HG02610 (cell line): ENCODE results near the gene SMAD5.

Source experiments
- ATAC-seq: cut with Tn5 transposase; IDR thresholded peaks from one replicate; pipeline ENCODE4 v1.9.1; 2021; ENCODE audit warnings: mild to moderate bottlenecking, moderate library complexity; ENCODE audit not compliant: unreplicated experiment

SMAD5 gene

DNA sequence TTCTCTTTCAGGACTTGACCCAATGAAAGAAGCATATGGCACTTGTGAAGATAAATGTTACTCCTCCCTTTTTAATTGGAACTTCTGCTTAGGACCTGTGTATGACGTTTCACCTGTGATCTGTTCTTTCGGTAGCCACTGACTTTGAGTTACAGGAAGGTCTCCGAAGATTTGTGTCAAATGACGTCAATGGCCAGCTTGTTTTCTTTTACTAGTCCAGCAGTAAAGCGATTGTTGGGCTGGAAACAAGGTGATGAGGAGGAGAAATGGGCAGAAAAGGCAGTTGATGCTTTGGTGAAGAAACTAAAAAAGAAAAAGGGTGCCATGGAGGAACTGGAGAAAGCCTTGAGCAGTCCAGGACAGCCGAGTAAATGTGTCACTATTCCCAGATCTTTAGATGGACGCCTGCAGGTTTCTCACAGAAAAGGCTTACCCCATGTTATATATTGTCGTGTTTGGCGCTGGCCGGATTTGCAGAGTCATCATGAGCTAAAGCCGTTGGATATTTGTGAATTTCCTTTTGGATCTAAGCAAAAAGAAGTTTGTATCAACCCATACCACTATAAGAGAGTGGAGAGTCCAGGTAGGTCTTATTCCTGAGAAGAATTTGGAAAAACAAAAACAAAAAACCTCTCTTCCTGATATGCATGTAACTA, 21.1 kb downstream of the SMAD5 start:
- no peak for ATAC-seq

DNA sequence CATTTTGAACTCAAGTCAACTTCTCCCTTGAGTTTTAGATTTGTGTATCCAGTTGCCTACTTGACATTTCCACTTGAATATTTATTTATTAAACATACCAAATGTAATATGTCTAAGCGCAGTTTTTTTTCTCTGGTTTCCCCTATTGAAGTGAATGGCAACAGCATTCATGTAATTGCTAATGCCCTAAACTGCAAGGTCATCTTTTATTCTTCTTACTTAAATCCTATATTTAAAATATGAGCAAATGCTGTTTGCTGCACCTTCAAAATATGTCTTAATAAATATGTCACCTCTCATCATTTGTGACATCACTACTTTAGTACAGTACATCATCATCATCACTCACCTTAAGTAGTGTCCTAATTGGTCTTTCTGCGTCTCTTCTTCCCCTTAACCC, 22.4 kb downstream of the SMAD5 start:
- no peak for ATAC-seq

DNA sequence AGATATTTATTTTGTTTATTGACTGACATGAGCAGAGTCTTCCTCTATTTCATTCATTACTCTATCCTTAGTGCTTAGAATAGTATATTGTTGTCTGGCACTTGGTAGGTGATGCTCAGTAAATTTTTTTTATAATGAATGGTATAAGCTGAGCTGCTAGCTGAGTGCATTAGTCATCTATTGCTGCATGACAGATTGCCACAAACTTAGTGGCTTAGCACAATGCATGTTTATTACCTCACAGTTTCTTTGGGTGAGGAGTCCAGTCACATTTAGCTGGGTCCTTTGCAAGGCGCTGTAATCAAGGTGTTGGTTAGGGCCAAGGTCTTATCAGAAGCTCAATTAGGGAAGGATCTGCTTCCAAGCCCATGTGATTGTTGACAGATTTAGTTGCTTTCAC, 23.1 kb downstream of the SMAD5 start:
- no peak for ATAC-seq

DNA sequence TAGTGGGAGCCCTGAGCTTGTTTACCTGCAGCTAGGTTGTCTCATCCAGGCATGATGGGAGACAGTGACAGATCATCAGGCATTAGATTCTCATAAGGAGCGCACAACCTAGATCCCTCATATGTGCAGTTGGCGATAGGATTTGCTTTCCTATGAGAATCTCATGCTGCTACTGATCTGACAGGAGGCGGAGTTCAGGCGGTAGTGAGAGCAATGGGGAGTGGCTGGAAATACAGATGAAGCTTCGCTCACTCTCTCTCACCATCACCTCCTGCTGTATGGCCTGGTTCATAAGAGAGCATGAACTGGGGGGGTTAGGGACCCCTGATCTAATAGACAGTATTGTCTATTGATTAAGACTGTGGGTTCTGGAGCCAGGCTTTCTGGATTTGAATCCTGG, 24.9 kb downstream of the SMAD5 start:
- no peak for ATAC-seq

DNA sequence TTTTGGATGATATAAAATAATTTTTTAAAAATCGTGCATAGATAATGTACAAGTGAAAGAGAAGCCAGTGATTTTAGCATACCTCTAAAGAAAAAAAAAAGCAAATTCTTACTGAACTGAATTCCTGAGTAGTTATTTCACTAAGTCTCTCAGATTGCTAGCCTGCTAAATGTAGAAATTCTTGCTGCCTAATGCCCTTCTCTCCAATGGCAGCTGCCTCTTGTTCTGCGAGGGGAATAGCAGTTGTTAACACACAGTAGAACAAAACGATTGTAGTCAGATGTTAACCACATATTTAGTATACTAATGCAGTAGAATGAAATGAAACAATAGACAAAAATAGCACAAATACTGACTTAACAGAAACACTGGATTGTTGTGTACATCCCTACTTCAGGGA, 26.8 kb downstream of the SMAD5 start:
- no peak for ATAC-seq

DNA sequence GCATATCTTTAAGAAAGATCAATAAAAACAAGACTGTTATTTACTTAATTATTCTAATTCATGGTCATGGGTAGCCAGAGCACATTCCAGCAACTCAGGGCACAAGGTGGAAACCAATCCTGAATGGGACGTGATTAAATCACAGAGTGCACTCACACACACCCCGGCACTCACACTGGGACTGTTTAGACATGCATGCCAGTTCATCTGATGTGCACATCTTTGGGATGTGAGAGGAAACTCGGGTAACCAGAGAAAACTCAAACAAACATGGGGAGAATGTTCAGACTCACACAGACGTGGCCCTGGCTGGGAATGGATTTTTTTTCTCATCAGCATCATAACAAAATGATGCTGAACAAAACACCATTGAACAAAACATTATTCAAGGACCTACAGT, 29.4 kb downstream of the SMAD5 start:
- ATAC-seq: no peak

DNA sequence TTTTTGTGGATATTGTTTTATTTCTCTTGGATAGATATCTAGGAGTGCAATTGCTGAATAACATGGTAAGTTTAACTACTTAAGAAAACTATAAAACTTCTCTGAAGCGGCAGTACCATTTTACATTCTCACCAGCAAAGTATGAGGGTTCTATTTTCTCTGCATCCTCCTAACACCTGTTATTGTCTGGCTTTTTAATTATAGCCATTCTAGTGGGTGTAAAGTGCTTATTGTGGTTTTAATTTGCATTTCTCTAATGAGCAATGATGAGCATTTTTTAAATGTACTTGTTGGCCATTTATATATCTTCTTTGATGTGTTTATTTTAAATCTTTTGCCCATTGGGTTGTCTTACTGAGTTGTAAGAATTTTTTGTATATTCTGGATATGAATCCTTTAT, 31.6 kb downstream of the SMAD5 start:
- ATAC-seq: no peak

DNA sequence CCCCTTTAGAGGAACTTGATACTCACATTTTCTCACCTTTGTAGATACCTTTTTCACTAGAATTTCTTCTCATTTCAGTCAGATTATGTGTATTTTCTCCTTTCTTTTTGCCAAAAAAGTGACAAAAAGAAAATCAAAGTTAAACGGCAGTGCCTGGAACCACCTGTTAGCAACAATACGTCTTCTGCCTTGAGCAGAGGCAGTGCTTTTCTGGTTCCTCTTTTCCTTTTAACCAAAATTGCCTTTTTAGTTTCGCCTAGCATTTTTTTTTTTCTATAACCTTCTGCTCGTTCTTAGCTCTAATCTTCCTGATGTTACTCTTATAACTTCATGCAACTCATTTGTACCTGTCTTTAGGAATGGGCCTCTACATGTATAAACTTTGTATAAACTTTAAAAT, 34.3 kb downstream of the SMAD5 start:
- peak; percentile 79 for ATAC-seq

DNA sequence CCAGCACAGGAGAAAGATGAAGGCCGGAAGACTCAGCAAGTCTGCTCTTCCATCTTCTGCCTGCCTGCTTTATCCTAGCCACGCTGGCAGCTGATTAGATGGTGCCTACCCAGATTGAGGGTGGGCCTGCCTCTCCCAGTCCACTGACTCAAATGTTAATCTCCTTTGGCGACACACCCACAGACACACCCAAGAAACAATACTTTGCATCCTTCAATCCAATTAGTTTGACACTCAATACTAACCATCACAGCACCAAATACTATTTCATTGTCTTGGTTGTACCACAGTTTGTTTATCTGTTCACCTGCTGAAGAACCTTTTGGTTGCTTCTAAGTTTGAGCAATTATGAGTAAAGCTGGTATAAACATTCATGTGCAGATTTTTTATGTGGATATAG, 36.6 kb downstream of the SMAD5 start:
- ATAC-seq: no peak

DNA sequence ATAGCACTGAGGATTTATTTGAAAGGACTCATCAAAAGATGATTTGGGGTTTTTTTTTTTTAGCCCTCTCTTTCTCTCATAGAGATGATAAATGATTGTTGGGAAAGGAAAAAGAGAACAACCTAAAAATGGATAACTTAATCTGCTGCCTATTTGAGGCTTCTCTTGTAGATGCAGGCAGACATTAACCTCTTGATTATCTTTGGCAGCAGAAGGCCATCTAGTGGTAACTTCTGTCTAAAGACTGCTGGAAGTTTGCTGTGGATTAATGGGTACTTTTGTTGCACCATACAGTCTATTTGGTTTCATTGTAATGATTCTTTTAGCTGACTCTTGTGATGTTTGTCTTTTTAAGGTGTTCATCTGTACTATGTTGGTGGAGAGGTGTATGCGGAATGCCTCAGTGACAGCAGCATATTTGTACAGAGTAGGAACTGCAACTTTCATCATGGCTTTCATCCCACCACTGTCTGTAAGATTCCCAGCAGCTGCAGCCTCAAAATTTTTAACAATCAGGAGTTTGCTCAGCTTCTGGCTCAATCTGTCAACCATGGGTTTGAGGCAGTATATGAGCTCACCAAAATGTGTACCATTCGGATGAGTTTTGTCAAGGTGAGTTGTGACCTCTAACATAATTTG, 41.5 kb downstream of the SMAD5 start:
- peak; percentile 66 for ATAC-seq

DNA sequence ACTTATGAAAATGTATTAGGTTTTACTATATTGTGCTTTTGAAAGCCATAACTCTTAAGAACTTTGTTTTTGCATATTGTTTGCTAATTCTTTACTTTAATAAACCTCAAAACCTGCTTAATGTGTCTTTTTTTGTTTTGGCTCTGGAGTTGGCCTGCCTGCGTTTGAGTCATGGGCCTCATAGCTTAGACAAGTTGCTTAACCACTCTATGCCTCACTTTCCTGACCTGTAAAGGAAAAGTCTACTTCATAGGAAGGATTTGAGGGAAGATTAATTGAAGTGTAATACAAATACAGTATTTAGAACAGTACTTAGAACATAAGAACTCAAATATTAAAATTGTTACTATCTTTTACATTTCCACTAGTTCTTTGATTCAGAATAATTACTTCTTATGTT, 50.0 kb downstream of the SMAD5 start:
- ATAC-seq: no peak

DNA sequence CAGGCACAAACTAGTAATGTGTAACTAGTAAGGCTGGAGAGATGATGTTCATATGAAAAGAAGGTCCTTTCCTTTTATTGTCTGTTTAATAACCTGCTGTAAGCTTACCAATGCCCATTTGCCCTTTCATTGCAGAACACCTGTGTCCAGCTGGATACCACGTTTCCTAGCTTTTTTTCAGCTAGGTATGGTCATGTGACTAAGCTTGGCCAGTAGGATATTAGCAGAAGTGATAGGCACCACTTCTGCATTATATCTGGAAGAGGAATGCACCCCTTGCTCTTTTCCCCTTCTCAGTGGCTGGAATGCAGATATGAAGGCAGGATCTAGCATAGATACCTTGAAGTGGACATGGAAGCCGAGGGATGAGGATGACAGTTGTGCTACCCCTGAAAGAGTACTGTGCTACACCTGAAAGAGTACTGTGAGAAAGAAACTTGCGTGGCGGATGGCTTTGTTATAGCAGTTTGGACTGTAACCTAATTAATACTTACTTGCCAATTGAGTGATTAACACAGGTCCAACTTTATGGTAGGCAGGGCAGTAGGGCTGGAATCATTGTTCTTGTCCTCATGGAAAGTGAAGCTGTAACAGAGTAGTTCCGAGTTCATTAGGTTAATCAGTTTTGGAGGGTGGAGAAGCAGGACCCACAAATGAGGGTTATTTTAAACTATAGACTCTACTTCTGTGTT, 53.5 kb downstream of the SMAD5 start:
- ATAC-seq: no peak

DNA sequence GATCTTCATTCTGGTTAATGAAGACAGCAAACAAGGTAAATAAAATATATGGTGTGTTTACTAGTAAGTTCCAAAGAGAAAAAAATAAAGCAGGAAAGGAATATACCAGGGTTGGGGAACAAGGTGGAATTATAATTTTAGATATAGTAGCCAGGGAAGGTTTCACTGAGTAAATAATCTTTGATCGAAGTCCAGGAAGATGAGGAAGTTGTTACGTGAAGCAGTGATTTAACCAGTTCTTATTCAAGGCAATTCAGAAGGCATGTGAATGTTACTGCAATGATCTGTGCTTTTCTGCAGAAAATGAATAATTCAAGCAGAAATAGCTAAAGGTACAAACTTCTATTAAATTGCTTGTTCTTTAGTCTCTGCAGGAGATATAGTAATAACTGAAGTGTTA, 54.2 kb downstream of the SMAD5 start:
- ATAC-seq: no peak

DNA sequence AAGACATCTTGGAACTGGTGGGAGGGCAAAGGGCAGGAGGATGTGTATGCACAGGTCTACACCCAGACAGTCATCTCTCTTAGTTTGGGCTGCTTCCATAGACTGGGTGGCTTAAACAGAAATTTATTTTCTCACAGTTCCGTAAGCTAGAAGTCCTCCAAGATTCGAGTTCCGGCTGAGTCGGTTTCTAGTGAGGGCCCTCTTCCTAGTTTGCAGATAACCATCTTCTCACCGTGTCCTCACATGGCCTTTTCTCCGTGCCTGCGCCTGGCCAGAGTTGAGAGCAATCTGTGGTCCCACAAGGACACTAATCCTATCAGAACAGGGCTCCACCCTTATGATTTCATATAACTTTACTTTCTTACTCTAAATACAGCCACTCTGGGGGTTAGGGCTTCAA, 56.2 kb downstream of the SMAD5 start:
- no peak for ATAC-seq

DNA sequence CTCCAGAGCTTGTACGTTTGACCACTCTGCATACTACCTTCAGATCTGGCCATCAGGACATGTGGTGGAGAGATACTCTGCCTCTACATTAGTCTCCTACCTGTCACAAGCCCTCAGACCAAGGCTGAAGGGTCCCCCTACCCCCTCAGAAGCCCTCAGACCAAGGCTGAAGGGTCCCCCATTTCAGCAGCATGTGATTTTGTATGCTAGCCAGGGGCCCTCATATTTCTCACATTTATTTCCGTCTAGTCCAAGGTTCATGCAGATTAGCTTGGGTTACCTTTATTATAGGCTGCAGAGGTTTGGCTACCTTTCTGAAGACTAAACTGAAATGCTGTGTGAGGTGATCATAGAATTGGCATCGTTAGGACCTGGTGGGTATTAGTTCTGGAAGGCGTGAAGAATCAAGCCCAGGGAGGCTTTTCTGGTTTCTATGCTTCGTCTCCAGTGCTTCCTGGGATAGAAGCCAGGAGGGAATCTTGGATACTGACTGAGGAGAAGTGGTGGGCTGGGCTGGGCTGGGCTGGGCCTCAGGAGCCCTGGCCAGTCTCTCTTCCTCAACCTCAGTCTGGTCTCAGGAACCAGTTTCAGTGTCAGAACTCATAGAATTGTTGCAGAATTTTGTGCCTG, 57.6 kb downstream of the SMAD5 start:
- ATAC-seq: no peak

DNA sequence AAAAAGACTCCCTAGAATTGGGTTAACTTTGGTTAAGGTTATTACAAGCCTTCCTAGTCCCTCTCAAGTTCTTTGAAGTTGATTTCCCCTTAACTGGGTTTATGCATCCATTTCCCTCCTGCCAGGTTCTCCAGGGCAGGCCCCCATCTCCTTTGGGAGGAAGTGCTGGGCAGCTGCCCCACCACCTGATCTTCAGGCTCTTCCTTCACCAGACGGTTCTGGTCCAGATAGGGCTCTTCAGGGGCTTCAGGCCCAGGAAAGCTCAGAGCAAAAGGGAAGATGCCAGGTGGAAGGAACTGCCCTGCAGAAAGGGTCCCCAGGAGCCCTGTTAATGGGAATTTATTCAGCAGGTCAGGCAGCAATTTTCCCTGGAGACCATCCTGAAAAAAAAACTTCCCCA, 58.3 kb downstream of the SMAD5 start:
- no peak for ATAC-seq

DNA sequence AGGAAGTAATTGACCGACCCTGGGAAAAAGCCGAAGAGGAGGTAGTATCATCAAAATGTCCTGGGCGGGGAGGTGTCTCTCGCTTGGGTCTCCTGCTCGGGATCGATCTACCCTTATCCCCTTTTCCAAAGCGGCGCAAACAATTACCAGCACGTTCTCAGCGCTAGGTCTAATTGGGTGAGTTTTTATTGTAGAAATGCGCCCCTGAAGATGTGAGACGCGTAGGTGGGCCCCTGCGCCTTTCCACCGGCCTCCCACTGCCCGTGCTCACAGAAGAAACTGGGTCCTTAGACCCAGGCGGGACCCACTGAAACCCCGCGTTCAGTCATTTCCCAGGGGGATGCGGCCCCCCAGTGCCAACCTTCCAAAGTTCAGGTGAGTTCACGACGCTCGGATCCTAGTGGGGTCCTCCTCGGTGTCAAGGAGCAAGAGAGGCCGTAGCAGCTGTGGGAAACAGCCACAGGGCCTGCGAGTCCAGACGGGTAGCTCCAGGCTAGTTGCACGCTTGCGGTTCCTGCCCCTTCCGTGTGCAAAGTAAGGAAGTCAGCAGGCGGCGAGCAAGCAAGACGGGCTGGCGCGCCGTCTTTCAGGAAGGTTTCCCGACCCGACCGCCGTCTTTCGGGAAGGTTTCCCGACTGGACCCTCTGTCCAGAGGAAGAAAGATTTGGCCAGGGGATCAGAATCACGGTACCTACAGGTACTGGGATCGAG, 58.8 kb downstream of the SMAD5 start:
- no peak for ATAC-seq

DNA sequence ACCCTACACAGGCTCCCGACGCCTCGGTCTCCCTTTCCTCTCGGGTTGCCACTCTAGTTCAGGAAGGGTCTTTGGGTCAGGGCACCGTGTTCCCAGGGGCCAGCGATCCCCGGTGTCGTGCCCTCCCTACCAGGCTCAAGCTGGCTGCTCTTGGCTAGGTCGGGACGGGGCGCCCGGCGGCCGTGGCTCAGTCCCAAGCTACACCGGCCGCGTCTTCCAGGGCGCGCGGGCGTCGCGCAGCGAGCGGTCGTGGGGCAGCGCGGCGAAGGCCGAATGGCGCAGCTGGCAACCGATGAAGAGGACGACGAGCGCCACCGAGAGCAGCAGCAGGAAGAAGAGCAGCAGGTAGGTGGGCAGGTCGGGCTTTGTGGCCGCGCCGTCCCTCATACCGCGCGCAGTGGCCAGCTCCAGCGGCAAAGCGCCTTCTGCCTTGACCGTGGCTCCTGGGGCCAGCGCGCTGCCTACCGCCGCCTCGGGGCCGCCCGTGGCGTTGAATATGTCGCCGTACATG, 59.4 kb downstream of the SMAD5 start:
- ATAC-seq: no peak

DNA sequence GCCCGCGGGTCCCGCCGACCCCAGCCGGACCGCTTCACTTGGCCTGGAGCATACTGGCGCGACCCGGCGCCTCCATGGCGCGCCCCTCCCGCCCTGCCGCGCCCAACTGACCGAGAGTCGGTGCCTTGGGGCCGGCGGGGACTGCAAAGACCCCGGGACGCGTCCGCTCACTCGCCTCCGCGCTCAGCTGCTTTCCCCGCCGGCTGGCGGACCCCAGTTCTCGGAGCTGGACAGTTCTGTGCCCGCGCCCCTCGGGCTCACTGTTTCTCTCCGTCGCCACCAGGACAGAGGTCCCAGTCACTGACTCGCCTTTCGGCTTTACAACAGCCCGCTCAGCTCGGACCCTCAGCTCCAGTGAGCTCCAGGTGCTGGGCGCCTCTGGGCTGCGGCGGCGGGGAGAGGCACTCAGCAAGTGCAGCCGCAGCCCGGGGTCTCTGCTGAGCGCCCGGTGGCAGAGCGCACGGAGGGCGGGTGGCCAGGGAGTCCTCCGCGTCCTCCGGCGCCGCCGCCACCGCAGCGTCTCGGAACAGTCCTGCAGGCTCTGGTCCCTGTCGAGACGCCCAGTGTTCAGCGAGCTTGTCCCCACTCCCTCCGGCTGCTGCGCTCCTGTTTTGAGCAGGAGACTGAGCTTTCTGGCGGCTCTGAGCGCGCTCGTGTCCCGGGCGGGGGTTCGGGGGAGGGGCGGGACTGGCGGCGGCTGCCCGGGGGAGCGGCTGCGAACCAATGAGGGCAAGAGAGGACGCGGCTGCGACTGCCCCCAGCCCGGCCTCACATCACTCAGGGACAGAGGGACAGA, 60.1 kb downstream of the SMAD5 start, which contains the start of gene SMIM32:
Gene SMIM32, minus strand, starts transcription at position 637 of the 796 bp plus-strand sequence. CDS start 638 bp downstream, outside the sequence.
- no peak for ATAC-seq

DNA sequence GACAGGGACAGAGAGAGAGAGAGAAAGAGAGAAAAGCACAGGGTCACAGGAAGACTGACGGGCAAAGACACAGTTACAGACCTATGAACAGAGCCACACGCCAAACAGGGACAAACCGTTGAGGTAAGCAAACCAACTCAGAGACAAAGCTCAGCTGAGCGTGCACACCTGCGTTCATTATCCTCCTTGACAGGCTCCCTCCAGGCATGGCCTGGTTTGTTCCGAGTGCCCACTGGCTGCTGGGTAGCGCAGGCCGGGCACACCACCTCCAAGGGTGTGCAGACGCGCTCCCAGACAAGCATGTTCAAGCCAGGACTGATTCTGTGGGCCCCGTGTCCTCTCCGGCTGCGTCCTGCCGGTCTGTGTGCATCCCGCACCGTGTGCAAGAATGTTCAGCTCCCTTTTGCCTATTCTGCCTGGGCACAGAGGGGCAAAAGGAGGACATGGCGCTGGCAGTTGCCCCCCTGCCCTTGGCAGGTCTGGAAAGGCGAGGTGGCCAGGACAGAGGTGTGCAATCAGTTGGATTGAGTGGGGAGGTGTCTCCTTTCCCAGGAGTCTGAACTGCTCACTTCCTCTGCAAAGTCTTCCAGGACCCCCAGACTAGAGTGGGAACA, 60.8 kb downstream of the SMAD5 start:
- ATAC-seq: no peak
